Measurements from ENCODE around the gene PREP.

- TF ChIP-seq POLR2A (IDR thresholded peaks at IDR 0.05; ENCODE audit: low read length), result no peak
- no peak for TF ChIP-seq GATA1 (IDR thresholded peaks at IDR 0.05; ENCODE audit: low read depth, low read length)
These were observed 34.4 kb upstream of the PREP start for GRCh38 chr6:105437236-105437635.
